HG03520 (cell line): ENCODE data around the gene DENND1A.

Experiments used
- ATAC-seq: cut with Tn5 transposase; IDR thresholded peaks from one replicate; pipeline ENCODE4 v1.9.1; 2021; ENCODE audit warnings: mild to moderate bottlenecking, moderate library complexity; ENCODE audit not compliant: unreplicated experiment

Gene DENND1A

GRCh38 chr9:123597048-123597447 is 332.9 kb downstream of the DENND1A start:
- no peak for ATAC-seq

GRCh38 chr9:123591283-123591682 is 338.6 kb downstream of the DENND1A start:
- ATAC-seq = no peak

- ATAC-seq = no peak
Measured at GRCh38 chr9:123590499-123590898, 339.4 kb downstream of the DENND1A start.

- no peak for ATAC-seq
Measured at GRCh38 chr9:123589361-123590239, 340.3 kb downstream of the DENND1A start.

GRCh38 chr9:123586275-123586674 is 343.7 kb downstream of the DENND1A start:
- no peak for ATAC-seq

GRCh38 chr9:123584202-123585176 is 345.4 kb downstream of the DENND1A start:
- ATAC-seq = no peak

- ATAC-seq = no peak
Measured at GRCh38 chr9:123583646-123584045, 346.3 kb downstream of the DENND1A start.

GRCh38 chr9:123571240-123571639 is 358.7 kb downstream of the DENND1A start:
- ATAC-seq = no peak

- no peak for ATAC-seq
Measured at GRCh38 chr9:123568691-123569688, 360.9 kb downstream of the DENND1A start.

GRCh38 chr9:123567013-123567412 is 362.9 kb downstream of the DENND1A start:
- no peak for ATAC-seq

GRCh38 chr9:123564652-123565051 is 365.3 kb downstream of the DENND1A start:
- no peak for ATAC-seq

GRCh38 chr9:123562844-123563346 is 367.0 kb downstream of the DENND1A start:
- ATAC-seq = no peak

- ATAC-seq = no peak
Measured at GRCh38 chr9:123561046-123561445, 368.9 kb downstream of the DENND1A start.

GRCh38 chr9:123556464-123557435 is 373.2 kb downstream of the DENND1A start:
- no peak for ATAC-seq

- no peak for ATAC-seq
Measured at GRCh38 chr9:123555646-123556045, 374.3 kb downstream of the DENND1A start.

GRCh38 chr9:123552530-123552929 is 377.4 kb downstream of the DENND1A start:
- ATAC-seq = no peak

GRCh38 chr9:123551734-123552133 is 378.2 kb downstream of the DENND1A start:
- ATAC-seq = no peak

- no peak for ATAC-seq
Measured at GRCh38 chr9:123550797-123551196, 379.1 kb downstream of the DENND1A start.

GRCh38 chr9:123550012-123550411 is 379.9 kb downstream of the DENND1A start:
- ATAC-seq = no peak
